Measurements from ENCODE around the gene PTPRK. TPM values are rescaled to one million over a fixed set of nuclear protein-coding genes. Genes with fewer than 3 reads are reported as not detected.

Gene PTPRK
- total and polyA plus RNA-seq, 10 of the 15 experiments (the other 5 are each of a cell fraction or from before 2014, with no cell fraction given), result 0.23 to 1.9 (median 0.55) TPM

- SMC1A ChIA-PET (ENCODE audit: uncharacterized antibody, unreplicated experiment), result interaction anchor here (1.4 kb wide), 1 partner anchor 83 kb away, joined by 3 read pairs; no protein-coding TSS in a partner anchor
- CTCF ChIA-PET, result interaction anchor here (1.1 kb wide), 1 partner anchor 30 kb away, joined by 3 read pairs; no protein-coding TSS in a partner anchor
- Histone ChIP-seq H3K4me2 (ENCODE audit: control insufficient read depth, insufficient read depth) (no peak overlapping the region), H3K9me3 (replicated peaks; ENCODE audit: control insufficient read depth, insufficient read depth, low read length) (no peaks in the 10 kb centered on the region), H4K20me1 (ENCODE audit: control insufficient read depth, insufficient read depth) (no peaks in the 10 kb centered on the region), H3K27ac (ENCODE audit: control insufficient read depth, insufficient read depth) (no peak overlapping the region), H3K79me2 (ENCODE audit: control insufficient read depth, insufficient read depth, low read length) (no peaks in the 10 kb centered on the region), H3K9ac (ENCODE audit: control insufficient read depth, insufficient read depth, low read length) (no peak overlapping the region), H3K27me3 (replicated peaks in 1 of 2; ENCODE audit: control insufficient read depth in 2 of 2, insufficient read depth in 2 of 2, low read length in 1 of 2) (no peaks in the 10 kb centered on the region), H3K36me3 (ENCODE audit: control insufficient read depth in 2 of 2, insufficient read depth in 2 of 2, low read length in 1 of 2) (no peaks in the 10 kb centered on the region), H2AFZ (ENCODE audit: control insufficient read depth, low read depth, low read length) (no peak overlapping the region), H3K4me3 (no peak overlapping the region), H3K4me1 (ENCODE audit: control insufficient read depth, insufficient read depth, low read length) (no peaks in the 10 kb centered on the region)
- RAD21 ChIA-PET (ENCODE audit: unreplicated experiment), result no interaction called here
- in situ Hi-C loops (cut with MboI) (no loop called here), intact Hi-C loops (cut with micrococcal nuclease; ENCODE audit: unreplicated experiment) (no loop called here)
- TF ChIP-seq PAX5 (IDR thresholded peaks at IDR 0.05; ENCODE audit: borderline replicate concordance, low read depth, low read length), result no peak
- TF ChIP-seq CUX1 (IDR thresholded peaks at IDR 0.05; ENCODE audit: insufficient replicate concordance, low read depth, low read length), result no peak
- no peak for TF ChIP-seq PKNOX1 (IDR thresholded peaks at IDR 0.05)
- TF ChIP-seq SMAD5 (IDR thresholded peaks at IDR 0.05; ENCODE audit: low read depth), result no peak
- TF ChIP-seq EP300 (IDR thresholded peaks at IDR 0.05; ENCODE audit: borderline replicate concordance in 1 of 2, control insufficient read depth in 1 of 2, low read depth in 2 of 2, low read length in 2 of 2), result peak in 1 of 2 experiments; percentile 15; a peak in 1 of 4 replicates
- TF ChIP-seq BACH1 (IDR thresholded peaks at IDR 0.05; ENCODE audit: borderline replicate concordance), result peak; percentile 52; the same call in 1 of the 2 replicates
- POLR2A ChIA-PET, result interaction anchor here (0.7 kb wide), 1 partner anchor 10 kb away, joined by 7 read pairs; no protein-coding TSS in a partner anchor
- BruUV-seq (replicated peaks), result no TSS peak
- 0 out of 3 replicates have a peak, but pooled peaks have one; percentile 23 for ATAC-seq
- FAIRE-seq, result no peak
- no peak for DNase-seq (ENCODE audit: low read depth, low spot score)
Measured at GRCh38 chr6:127938701-127939100, 581.7 kb downstream of the PTPRK start.

Data from GM12878 (cell line).